GM11168 (cell line): ENCODE results near the gene LVRN.

Source experiments
- in situ Hi-C: fragments of 300-500 bp; cut with MboI; formaldehyde crosslinking; loops from one replicate; pipeline ENCODE4 v1.12.0; 2022; ENCODE audit warnings: low sequenced_read_pairs; ENCODE audit not compliant: unreplicated experiment

Gene LVRN

DNA sequence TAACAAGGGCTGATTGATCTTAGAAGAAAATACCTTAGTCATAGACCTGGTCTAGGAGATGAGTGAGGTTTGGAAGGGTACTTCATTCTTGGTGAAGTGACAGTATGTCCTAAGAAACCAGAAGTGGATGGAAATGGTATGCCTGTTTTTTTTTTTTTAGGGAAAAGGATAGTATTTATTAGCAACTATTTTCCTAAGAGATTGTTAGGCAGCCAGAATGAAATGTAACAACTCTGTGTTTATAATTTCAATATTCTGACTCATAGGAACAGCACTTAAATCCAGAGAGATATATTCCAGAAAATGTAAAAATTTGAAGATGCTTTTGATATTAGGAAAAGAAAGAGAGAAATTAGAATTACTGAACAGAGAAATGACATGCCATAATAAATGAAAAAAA, 48.8 kb downstream of the LVRN start:
- in situ Hi-C loops: no loop called here

DNA sequence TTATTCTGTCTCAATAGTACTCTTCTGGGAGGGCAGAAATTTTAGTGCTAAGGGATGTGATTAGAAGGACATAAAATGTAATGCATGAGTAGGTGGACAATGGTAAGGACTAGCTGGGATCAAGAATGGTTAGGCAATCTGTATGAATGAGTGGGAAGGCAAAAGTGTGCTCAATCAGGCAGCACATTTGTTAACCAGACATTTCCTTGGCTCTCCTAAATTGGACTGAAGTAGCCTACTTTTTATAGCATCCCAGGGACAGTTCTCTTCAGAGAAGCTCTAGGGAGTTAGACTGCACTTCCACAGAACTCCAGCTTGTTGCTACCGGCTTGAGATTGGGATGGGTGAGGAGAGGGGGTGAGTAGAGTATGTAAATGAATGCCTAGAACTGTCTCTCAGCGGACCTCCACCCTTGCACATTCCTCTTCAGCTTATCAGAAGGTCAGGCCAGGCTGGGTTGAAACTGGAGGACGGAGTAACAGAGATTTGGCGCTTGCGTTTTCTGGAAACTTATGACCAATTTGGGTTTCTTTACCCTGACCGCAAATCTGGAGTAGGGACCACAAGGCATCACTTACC, 51.0 kb downstream of the LVRN start:
- in situ Hi-C loops: no loop called here

GRCh38 chr5:116013936-116014335, 51.7 kb downstream of the LVRN start:
- in situ Hi-C loops: no loop called here

GRCh38 chr5:116023619-116024018, 61.3 kb downstream of the LVRN start:
- in situ Hi-C loops: no loop called here

DNA sequence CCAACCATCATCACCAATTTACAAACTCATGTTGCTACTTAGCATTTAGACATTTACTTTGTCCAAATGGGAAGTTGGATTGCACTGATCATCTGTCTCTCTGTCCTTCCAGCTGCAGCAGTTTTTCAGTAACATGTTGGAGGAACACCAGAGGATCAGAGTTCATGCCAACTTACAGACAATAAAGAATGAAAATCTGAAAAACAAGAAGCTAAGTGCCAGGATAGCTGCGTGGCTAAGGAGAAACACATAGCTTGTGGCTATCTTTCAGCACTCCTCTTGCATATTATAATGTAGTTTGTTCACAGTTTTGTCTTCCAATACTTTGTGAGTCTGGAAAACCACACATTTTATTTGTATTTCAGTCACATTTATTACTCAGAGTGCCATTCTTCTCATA, 63.6 kb downstream of the LVRN start:
- in situ Hi-C loops: no loop called here

- in situ Hi-C loops: no loop called here
Measured at GRCh38 chr5:116032094-116032517, 69.8 kb downstream of the LVRN start, which contains the start of gene ARL14EPL. Gene ARL14EPL (plus strand): TSS chr5:116032472. CDS start chr5:116051466, 18,994 bp downstream.

DNA sequence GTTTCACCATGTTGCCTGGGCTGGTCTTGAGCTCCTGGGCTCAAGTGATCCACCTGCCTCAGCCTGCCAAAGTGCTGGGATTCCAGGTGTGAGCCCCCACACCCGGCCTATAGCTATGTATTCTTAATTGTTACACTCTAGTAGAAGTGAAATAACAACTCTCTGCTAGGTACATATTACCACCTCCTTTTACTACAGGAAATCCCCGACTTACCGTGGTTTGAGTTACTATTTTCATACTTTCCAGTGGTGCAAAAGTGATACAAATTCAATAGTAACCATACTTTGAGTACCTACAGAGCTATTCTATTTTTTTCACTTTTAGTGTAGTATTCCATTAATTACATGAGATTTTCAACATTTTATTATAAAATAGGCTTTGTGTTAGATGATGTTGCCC, 70.7 kb downstream of the LVRN start:
- in situ Hi-C loops: no loop called here

- in situ Hi-C loops: no loop called here
Measured at GRCh38 chr5:116035123-116035522, 72.8 kb downstream of the LVRN start.

GRCh38 chr5:116037236-116037822, 75.1 kb downstream of the LVRN start:
- in situ Hi-C loops: no loop called here

DNA sequence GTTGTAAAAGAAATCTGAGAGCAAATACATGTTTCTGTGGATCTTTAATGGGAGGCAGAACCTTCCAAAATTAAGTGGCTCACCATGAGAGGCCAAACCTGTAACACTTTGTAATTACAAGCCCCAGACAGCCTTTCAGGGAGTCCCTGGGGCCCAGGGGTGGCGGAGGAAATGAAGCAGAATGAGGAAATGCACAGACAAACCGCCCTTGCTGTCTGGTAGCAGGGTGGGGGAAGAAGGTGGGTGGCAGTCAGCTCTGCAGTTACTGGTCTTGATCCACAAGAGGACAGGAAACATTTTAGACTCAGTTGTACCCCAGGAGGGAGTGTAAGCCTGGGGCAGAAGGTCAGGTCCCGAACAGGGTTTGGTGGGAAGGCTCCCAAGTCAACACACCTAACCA, 76.5 kb downstream of the LVRN start:
- in situ Hi-C loops: no loop called here

DNA sequence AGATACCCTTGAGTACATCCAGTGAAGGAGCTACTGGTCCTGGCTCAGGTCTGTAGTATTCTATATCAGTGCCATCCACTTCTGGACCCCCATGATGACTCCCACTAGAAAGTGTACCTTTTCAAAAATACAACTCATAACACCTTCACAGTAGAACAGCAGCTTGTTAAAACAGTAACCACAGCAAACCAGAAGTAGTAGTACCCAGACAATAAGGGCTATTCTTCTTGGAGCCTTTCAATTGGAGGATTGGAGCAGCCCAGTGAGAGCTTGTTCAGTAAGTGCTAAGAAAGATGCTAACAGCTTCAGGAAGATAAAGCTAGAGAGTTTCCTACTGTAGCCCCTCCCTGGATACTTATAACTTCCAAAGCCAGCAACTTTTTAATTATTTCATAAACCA, 80.1 kb downstream of the LVRN start:
- in situ Hi-C loops: no loop called here

- in situ Hi-C loops: no loop called here
Measured at GRCh38 chr5:116044073-116044472, 81.8 kb downstream of the LVRN start.

- in situ Hi-C loops: no loop called here
Measured at GRCh38 chr5:116045821-116046220, 83.5 kb downstream of the LVRN start.

GRCh38 chr5:116046261-116046660, 84.0 kb downstream of the LVRN start:
- in situ Hi-C loops: no loop called here

GRCh38 chr5:116046823-116047222, 84.5 kb downstream of the LVRN start:
- in situ Hi-C loops: no loop called here

GRCh38 chr5:116058346-116058936, 96.2 kb downstream of the LVRN start:
- in situ Hi-C loops: loop anchor here (25.0 kb wide), 1 partner anchor 196 kb away; no protein-coding TSS in a partner anchor

- in situ Hi-C loops: loop anchor here (10.0 to 25.0 kb wide), 2 partner anchors 200 to 748 kb away; no protein-coding TSS in a partner anchor
Measured at GRCh38 chr5:116062352-116062751, 100.1 kb downstream of the LVRN start.

- in situ Hi-C loops: loop anchor here (10.0 to 25.0 kb wide), 2 partner anchors 202 to 749 kb away; no protein-coding TSS in a partner anchor
Measured at GRCh38 chr5:116063950-116064349, 101.7 kb downstream of the LVRN start.

GRCh38 chr5:116068028-116068632, 105.9 kb downstream of the LVRN start:
- in situ Hi-C loops: loop anchor here (10.0 to 25.0 kb wide), 2 partner anchors 206 to 753 kb away; no protein-coding TSS in a partner anchor

GRCh38 chr5:116071211-116071610, 108.9 kb downstream of the LVRN start:
- in situ Hi-C loops: loop anchor here (10.0 to 25.0 kb wide), 2 partner anchors 209 to 446 kb away; partner anchors contain the start of gene TMED7
